K562 (cell line): ENCODE data around the gene DDRGK1. TPM values are rescaled to one million over a fixed set of nuclear protein-coding genes. Genes with fewer than 3 reads are reported as not detected.

Source experiments
- ATF4 ChIP-seq: fragments of 450-650 bp; formaldehyde crosslinking; IDR thresholded peaks from 2 replicates; pipeline ENCODE4 v1.4.0; 2022; ENCODE audit warnings: mild to moderate bottlenecking, moderate library complexity
- COPS2 ChIP-seq: fragments of 450-650 bp; conservative IDR thresholded peaks from 2 replicates; pipeline ENCODE4 v1.6.1; 2016; ENCODE audit warnings: mild to moderate bottlenecking, moderate library complexity
- ETS2 ChIP-seq: IDR thresholded peaks from 2 replicates; pipeline ENCODE4 v1.6.1; 2016; ENCODE audit warnings: borderline replicate concordance, missing genetic modification characterization, mild to moderate bottlenecking, moderate library complexity, missing compliant biosample characterization; ENCODE audit not compliant: poor library complexity, severe bottlenecking
- HDAC8 ChIP-seq: fragments of 450-650 bp; IDR thresholded peaks from 2 replicates; pipeline ENCODE4 v1.6.1; 2016; ENCODE audit warnings: mild to moderate bottlenecking, missing genetic modification characterization, moderate library complexity, missing compliant biosample characterization
- HMG20B ChIP-seq: fragments of 250-450 bp; sonication (Bioruptor Pico); IDR thresholded peaks from 2 replicates; pipeline ENCODE4 v1.5.0; 2021; ENCODE audit warnings: mild to moderate bottlenecking
- HSF4 ChIP-seq: fragments of 250-450 bp; sonication (Bioruptor Pico); IDR thresholded peaks from 2 replicates; pipeline ENCODE4 v2.1.2; 2022; ENCODE audit warnings: mild to moderate bottlenecking, moderate library complexity, borderline replicate concordance
- MCM7 ChIP-seq, 2 experiments: fragments of 450-650 bp; IDR thresholded peaks; 2 replicates each; pipeline ENCODE4 v1.6.1; 2016 to 2018
- USF1 ChIP-seq: sonication (generic); formaldehyde crosslinking; IDR thresholded peaks from 2 replicates; pipeline ENCODE4 v1.9.0; 2022; ENCODE audit warnings: mild to moderate bottlenecking, missing genetic modification reagents
- XRCC5 ChIP-seq: fragments of 200-400 bp; formaldehyde crosslinking; IDR thresholded peaks from 2 replicates; pipeline ENCODE4 v1.6.1; 2017; ENCODE audit warnings: low read depth, mild to moderate bottlenecking, low read length
- YY1 ChIP-seq, 3 experiments: IDR thresholded peaks; 2 replicates each; pipeline ENCODE4 v1.6.1; 2011; ENCODE audit warnings: low read length in 2 of 3, mild to moderate bottlenecking in 2 of 3, moderate library complexity in 2 of 3, borderline replicate concordance in 1 of 3, control low read depth in 1 of 3, low read depth in 1 of 3; ENCODE audit not compliant: insufficient read depth in 3 of 3, insufficient replicate concordance in 2 of 3, control insufficient read depth in 1 of 3, insufficient read length in 1 of 3; ENCODE audit errors: extremely low read depth in 1 of 3
- ZNF584 ChIP-seq: fragments of 200-800 bp; sonication (Bioruptor generic); IDR thresholded peaks from 2 replicates; pipeline ENCODE4 v1.6.1; 2016; ENCODE audit warnings: low read depth, mild to moderate bottlenecking, missing genetic modification characterization, missing compliant biosample characterization
- ZNF668 ChIP-seq: fragments of 250-450 bp; sonication (Bioruptor Pico); IDR thresholded peaks from 2 replicates; pipeline ENCODE4 v1.8.0; 2022; ENCODE audit warnings: mild to moderate bottlenecking, inconsistent platforms
- polyA plus RNA-seq, 8 experiments: library from polyadenylated mRNA; depleted of rRNA in 4 of 8; stranded (reverse) in 5 of 8; unstranded in 3 of 8; fragments of >200 nt; fragmentation: Nextera tagmentation in 2 of 8; fragmentation: Illumina TruSeq in 1 of 8; extraction: Ambion mirVana in 2 of 8; extraction: Trizol in 1 of 8; gene quantifications; 2 replicates each; pipeline versions ENCODE4 v1.2.1 to v1.2.3, GENCODE V29; 2011 to 2014; ENCODE audit warnings: inconsistent platforms in 1 of 8, missing spikeins in 1 of 8
- total RNA-seq, 7 experiments: library from RNA; depleted of rRNA in 6 of 7; stranded (reverse); fragments of >200 nt in 6 of 7; fragmentation: Illumina TruSeq in 2 of 7; extraction: Trizol in 2 of 7; gene quantifications; 2 replicates each; pipeline versions ENCODE4 v1.2.1 to v1.2.3, GENCODE V29; 2011 to 2021; ENCODE audit warnings: low replicate concordance in 1 of 7
- TF ChIP-seq, protein P1 (sequence below): fragments of 150-350 bp; conservative IDR thresholded peaks from 2 replicates; pipeline ENCODE4 v1.6.1; 2014; ENCODE audit warnings: low read length
- TF ChIP-seq, protein P2 (sequence below): sonication (generic); formaldehyde crosslinking; IDR thresholded peaks from 2 replicates; pipeline ENCODE4 v1.8.1; 2023; ENCODE audit warnings: mild to moderate bottlenecking, missing genetic modification reagents
- TF ChIP-seq, protein P3 (sequence below): sonication (generic); formaldehyde crosslinking; IDR thresholded peaks from 2 replicates; pipeline ENCODE4 v1.8.1; 2022; ENCODE audit warnings: missing genetic modification reagents

Gene DDRGK1
- total and polyA plus RNA-seq, 9 of the 15 experiments (the other 6 are each of a cell fraction or from before 2014, with no cell fraction given), result 2.3 to 54.4 (median 29.1) TPM

DNA sequence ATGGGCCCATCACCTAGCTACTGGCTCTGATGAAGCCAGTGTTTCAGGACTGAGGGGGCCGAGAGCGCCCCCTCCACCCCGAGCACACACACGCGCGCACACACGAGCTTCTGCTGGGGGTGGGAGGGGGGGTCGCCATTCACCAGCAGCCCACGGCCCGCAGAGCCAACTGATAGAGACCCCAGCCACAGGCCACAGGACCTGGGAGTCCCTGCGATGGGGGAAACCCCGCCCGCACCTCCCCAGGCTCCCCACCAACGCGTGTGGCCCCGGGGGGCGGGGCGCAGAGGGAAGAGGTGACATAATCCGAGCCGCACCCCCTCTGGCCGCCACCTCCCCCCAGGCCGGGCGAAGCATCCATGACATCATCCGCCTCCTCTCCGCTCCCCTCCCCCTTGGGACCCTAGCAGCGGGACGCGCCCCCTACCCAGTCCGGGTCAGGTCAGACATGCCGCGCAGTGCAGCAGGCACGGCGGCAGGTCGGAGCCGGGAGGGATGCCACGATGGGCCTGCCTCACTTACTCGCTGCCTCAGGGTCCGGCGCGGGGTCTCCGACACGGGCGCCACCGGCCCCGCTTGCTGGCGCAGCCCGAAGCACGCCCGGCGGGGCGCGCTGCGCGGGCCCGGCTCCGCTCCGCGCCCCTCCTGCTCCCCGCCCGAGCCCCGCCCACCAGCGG lies 31.4 kb downstream of the DDRGK1 start, which contains the start of gene LZTS3 (continued):
- TF ChIP-seq, protein P1, sequence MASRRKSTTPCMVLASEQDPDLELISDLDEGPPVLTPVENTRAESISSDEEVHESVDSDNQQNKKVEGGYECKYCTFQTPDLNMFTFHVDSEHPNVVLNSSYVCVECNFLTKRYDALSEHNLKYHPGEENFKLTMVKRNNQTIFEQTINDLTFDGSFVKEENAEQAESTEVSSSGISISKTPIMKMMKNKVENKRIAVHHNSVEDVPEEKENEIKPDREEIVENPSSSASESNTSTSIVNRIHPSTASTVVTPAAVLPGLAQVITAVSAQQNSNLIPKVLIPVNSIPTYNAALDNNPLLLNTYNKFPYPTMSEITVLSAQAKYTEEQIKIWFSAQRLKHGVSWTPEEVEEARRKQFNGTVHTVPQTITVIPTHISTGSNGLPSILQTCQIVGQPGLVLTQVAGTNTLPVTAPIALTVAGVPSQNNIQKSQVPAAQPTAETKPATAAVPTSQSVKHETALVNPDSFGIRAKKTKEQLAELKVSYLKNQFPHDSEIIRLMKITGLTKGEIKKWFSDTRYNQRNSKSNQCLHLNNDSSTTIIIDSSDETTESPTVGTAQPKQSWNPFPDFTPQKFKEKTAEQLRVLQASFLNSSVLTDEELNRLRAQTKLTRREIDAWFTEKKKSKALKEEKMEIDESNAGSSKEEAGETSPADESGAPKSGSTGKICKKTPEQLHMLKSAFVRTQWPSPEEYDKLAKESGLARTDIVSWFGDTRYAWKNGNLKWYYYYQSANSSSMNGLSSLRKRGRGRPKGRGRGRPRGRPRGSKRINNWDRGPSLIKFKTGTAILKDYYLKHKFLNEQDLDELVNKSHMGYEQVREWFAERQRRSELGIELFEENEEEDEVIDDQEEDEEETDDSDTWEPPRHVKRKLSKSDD, result no peak
- TF ChIP-seq, protein P2, sequence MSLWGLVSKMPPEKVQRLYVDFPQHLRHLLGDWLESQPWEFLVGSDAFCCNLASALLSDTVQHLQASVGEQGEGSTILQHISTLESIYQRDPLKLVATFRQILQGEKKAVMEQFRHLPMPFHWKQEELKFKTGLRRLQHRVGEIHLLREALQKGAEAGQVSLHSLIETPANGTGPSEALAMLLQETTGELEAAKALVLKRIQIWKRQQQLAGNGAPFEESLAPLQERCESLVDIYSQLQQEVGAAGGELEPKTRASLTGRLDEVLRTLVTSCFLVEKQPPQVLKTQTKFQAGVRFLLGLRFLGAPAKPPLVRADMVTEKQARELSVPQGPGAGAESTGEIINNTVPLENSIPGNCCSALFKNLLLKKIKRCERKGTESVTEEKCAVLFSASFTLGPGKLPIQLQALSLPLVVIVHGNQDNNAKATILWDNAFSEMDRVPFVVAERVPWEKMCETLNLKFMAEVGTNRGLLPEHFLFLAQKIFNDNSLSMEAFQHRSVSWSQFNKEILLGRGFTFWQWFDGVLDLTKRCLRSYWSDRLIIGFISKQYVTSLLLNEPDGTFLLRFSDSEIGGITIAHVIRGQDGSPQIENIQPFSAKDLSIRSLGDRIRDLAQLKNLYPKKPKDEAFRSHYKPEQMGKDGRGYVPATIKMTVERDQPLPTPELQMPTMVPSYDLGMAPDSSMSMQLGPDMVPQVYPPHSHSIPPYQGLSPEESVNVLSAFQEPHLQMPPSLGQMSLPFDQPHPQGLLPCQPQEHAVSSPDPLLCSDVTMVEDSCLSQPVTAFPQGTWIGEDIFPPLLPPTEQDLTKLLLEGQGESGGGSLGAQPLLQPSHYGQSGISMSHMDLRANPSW (CRISPR knock-in tag), result no peak
- TF ChIP-seq USF1 (CRISPR knock-in tag) (no peak), ZNF584 (CRISPR knock-in tag) (no peak), XRCC5 (no peak), ATF4 (CRISPR knock-in tag) (no peak), MCM7 (IDR thresholded peaks at IDR 0.05) (no peak), COPS2 (no peak), ETS2 (tag) (no peak), ZNF668 (CRISPR knock-in tag) (no peak), HSF4 (no peak), HMG20B (no peak), YY1 (IDR thresholded peaks at IDR 0.05; ENCODE audit: borderline replicate concordance in 1 of 3, control insufficient read depth in 1 of 3, extremely low read depth in 1 of 3, insufficient read depth in 3 of 3, insufficient read length in 1 of 3, insufficient replicate concordance in 2 of 3, low read depth in 1 of 3, low read length in 2 of 3) (no peak), HDAC8 (no peak)
- TF ChIP-seq, protein P3, sequence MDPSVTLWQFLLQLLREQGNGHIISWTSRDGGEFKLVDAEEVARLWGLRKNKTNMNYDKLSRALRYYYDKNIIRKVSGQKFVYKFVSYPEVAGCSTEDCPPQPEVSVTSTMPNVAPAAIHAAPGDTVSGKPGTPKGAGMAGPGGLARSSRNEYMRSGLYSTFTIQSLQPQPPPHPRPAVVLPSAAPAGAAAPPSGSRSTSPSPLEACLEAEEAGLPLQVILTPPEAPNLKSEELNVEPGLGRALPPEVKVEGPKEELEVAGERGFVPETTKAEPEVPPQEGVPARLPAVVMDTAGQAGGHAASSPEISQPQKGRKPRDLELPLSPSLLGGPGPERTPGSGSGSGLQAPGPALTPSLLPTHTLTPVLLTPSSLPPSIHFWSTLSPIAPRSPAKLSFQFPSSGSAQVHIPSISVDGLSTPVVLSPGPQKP (CRISPR knock-in tag), result 0 out of 2 replicates have a peak, but pooled peaks have one; percentile 69
